NT2/D1 (cell line): ENCODE data around the gene RB1.

Experiments used
- YY1 ChIP-seq: IDR thresholded peaks from 2 replicates; pipeline ENCODE4 v1.6.1; 2011; ENCODE audit not compliant: insufficient read length, insufficient read depth
- ZNF274 ChIP-seq: IDR thresholded peaks from 2 replicates; pipeline ENCODE4 v1.6.1; 2011; ENCODE audit warnings: mild to moderate bottlenecking, low read depth, low read length

DNA sequence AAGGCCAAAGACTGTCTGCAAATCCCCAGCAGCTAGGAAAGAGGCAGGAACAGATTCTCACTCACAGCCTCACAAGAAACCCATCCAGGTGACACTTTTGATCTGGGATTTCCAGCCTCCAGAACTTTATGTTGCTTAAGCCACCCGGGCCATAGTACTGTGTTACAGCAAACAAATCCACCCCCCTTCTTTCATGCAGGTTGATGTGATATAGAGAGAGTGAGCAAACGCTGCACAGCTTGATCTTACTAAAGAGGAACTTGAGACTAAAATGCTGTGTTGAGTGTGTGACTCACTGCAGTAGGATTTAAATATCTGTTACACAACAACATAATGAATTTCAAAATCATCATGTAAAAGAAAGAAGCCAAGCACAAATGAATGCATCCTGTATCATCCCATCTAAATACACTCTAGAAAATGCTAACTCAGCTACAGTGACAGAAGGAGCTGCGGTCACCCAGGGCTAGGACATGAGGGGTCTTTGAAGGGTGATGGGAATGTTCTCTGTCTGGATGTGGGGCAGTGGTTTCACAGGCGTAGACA, 197.2 kb downstream of the RB1 start:
- TF ChIP-seq YY1: no peak
- no peak for TF ChIP-seq ZNF274
